ENCODE results near the gene PKD2.
A peak's percentile ranks its signal among the peaks of the same experiment; 100 is the strongest.

- TF ChIP-seq EP300 (IDR thresholded peaks at IDR 0.05; ENCODE audit: borderline replicate concordance in 1 of 2, low read depth in 1 of 2, low read length in 1 of 2) (no peak), USF2 (IDR thresholded peaks at IDR 0.05; ENCODE audit: borderline replicate concordance, low read depth, low read length) (no peak), POLR2AphosphoS5 (IDR thresholded peaks at IDR 0.05; ENCODE audit: low read depth, low read length) (no peak), SMC3 (IDR thresholded peaks at IDR 0.05; ENCODE audit: low read depth, low read length) (peak; percentile 65)
- TF ChIP-seq, protein P1, sequence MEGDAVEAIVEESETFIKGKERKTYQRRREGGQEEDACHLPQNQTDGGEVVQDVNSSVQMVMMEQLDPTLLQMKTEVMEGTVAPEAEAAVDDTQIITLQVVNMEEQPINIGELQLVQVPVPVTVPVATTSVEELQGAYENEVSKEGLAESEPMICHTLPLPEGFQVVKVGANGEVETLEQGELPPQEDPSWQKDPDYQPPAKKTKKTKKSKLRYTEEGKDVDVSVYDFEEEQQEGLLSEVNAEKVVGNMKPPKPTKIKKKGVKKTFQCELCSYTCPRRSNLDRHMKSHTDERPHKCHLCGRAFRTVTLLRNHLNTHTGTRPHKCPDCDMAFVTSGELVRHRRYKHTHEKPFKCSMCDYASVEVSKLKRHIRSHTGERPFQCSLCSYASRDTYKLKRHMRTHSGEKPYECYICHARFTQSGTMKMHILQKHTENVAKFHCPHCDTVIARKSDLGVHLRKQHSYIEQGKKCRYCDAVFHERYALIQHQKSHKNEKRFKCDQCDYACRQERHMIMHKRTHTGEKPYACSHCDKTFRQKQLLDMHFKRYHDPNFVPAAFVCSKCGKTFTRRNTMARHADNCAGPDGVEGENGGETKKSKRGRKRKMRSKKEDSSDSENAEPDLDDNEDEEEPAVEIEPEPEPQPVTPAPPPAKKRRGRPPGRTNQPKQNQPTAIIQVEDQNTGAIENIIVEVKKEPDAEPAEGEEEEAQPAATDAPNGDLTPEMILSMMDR (IDR thresholded peaks at IDR 0.05) = peak; percentile 64
Measured at GRCh38 chr4:87985097-87985886, 22.1 kb upstream of the PKD2 start.

All from SK-N-SH (cell line).